Ishikawa (cell line): ENCODE results near the gene NUTF2.
A peak's percentile ranks its signal among the peaks of the same experiment; 100 is the strongest.

Source experiments
- CEBPB ChIP-seq: IDR thresholded peaks from 2 replicates; pipeline ENCODE4 v1.6.1; 2012
- CREB1 ChIP-seq: IDR thresholded peaks from 2 replicates; pipeline ENCODE4 v1.6.1; 2012; ENCODE audit warnings: low read depth
- EGR1 ChIP-seq: IDR thresholded peaks from 2 replicates; pipeline ENCODE4 v1.6.1; 2012
- EP300 ChIP-seq: IDR thresholded peaks from 2 replicates; pipeline ENCODE4 v1.6.1; 2012; ENCODE audit warnings: borderline replicate concordance
- FOXM1 ChIP-seq: IDR thresholded peaks from 2 replicates; pipeline ENCODE4 v1.6.1; 2012; ENCODE audit warnings: low read depth, borderline replicate concordance
- NFIC ChIP-seq: IDR thresholded peaks from 2 replicates; pipeline ENCODE4 v1.6.1; 2012
- RAD21 ChIP-seq: IDR thresholded peaks from 2 replicates; pipeline ENCODE4 v1.6.1; 2012; ENCODE audit warnings: low read depth
- REST ChIP-seq: IDR thresholded peaks from 2 replicates; pipeline ENCODE4 v1.6.1; 2012; ENCODE audit warnings: low read depth, mild to moderate bottlenecking
- TAF1 ChIP-seq: IDR thresholded peaks from 2 replicates; pipeline ENCODE4 v1.6.1; 2012; ENCODE audit warnings: low read depth, mild to moderate bottlenecking
- TCF12 ChIP-seq: IDR thresholded peaks from 2 replicates; pipeline ENCODE4 v1.6.1; 2012; ENCODE audit warnings: low read depth
- TEAD4 ChIP-seq: IDR thresholded peaks from 2 replicates; pipeline ENCODE4 v1.6.1; 2012
- USF1 ChIP-seq: IDR thresholded peaks from 2 replicates; pipeline ENCODE4 v1.6.1; 2012
- YY1 ChIP-seq: IDR thresholded peaks from 2 replicates; pipeline ENCODE4 v1.6.1; 2012; ENCODE audit warnings: low read depth
- ZBTB7A ChIP-seq: IDR thresholded peaks from 2 replicates; pipeline ENCODE4 v1.6.1; 2012; ENCODE audit warnings: low read depth
- TF ChIP-seq, protein P1 (sequence below): IDR thresholded peaks from 2 replicates; pipeline ENCODE4 v1.6.1; 2012

Gene NUTF2

DNA sequence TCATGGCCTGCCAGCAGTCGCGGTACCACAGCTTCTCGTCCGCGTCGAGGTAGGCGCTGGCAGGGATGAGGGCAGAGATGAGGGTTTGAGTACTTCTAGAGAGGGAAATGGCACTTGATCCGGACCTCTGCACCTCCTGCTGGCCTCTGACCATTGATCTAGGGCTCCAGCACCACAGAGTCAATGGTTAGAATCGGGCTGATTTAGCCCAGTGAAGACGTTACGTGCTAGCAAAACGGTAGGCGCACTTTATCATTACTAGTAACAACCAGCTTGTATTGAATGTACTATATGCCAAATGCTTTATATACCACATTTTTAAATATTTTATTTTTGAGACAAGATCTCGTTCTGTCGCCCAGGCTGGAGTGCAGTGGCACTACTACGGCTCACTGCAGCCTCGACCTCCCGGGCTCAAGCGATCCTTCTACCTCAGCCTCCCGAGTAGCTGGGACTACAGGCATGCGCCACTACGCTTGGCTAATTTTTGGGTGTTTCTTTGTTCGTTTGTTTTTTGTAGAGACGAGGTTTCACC lies 39.5 kb upstream of the NUTF2 start:
- TF ChIP-seq TAF1 (no peak), CREB1 (no peak), EP300 (no peak)
- TF ChIP-seq, protein P1, sequence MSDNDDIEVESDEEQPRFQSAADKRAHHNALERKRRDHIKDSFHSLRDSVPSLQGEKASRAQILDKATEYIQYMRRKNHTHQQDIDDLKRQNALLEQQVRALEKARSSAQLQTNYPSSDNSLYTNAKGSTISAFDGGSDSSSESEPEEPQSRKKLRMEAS: 0 out of 2 replicates have a peak, but pooled peaks have one; percentile 47

- TF ChIP-seq FOXM1: no peak
These were observed 34.8 kb upstream of the NUTF2 start for GRCh38 chr16:67811899-67812298.

- TF ChIP-seq EGR1 (no peak), TCF12 (no peak), USF1 (no peak), FOXM1 (no peak), CREB1 (no peak), TAF1 (no peak), NFIC (no peak), CEBPB (no peak), EP300 (no peak), ZBTB7A (no peak)
- TF ChIP-seq, protein P1: no peak
These were observed 32.2 kb upstream of the NUTF2 start for GRCh38 chr16:67814567-67814966.

DNA sequence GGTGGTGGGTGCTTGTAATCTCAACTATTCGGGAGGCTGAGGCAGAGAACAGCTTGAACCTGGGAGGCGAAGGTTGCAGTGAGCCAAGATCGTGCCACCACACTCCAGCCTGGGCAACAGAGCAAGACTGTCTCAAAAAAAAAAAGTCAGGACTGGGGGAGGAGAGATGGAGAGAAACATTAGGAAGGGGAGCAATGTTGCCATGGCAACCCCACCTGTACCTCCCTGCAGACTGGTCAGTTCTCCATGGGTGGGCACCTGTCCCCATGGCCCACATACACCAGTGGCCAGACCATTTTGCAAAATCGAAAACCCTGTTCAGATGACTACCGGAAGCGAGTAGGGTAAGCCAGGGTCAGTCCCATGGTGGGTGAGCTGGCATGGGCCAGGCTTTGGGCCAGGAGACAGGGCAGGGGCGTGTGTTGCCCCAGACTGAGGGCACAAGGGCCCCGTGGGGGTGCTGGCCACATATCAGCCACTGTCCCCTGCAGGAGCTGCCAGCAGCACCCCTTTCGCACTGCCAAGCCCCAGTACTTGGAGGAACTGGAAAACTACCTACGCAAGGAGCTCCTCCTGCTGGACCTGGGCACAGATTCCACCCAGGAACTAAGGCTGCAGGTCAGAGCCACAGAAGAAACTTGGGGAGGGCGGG lies 26.0 kb upstream of the NUTF2 start:
- no peak for TF ChIP-seq CEBPB
- TF ChIP-seq TEAD4: no peak
- no peak for TF ChIP-seq NFIC

- TF ChIP-seq FOXM1 (no peak), ZBTB7A (no peak), TCF12 (no peak), NFIC (no peak), EGR1 (no peak), RAD21 (no peak), TEAD4 (no peak), EP300 (no peak)
These were observed 24.2 kb upstream of the NUTF2 start for GRCh38 chr16:67822511-67822910.

DNA sequence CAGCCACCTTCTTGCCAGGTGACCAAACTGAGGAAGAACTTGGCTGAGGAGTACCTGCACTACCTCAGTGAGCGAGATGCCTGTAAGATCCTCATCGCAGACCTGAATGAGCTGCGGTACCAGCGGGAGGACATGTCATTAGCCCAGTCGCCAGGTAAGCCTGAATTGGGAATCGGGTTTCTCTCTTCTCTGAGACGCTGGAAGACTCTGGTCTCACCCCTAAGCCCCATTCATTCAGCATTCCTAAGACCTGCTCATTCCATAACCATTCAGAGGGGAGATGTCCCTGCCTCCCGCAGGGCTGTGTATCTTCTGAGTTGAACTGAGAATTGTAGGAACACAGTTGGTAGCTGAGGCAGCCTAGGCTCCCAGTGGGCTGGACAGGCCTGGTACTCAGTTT lies 21.6 kb upstream of the NUTF2 start:
- no peak for TF ChIP-seq ZBTB7A
- no peak for TF ChIP-seq YY1
- TF ChIP-seq REST: no peak
- no peak for TF ChIP-seq EP300
- no peak for TF ChIP-seq NFIC
- TF ChIP-seq TAF1: no peak
- no peak for TF ChIP-seq FOXM1
- TF ChIP-seq EGR1: no peak
- TF ChIP-seq, protein P1: no peak
- no peak for TF ChIP-seq CEBPB
- no peak for TF ChIP-seq USF1
- no peak for TF ChIP-seq CREB1

DNA sequence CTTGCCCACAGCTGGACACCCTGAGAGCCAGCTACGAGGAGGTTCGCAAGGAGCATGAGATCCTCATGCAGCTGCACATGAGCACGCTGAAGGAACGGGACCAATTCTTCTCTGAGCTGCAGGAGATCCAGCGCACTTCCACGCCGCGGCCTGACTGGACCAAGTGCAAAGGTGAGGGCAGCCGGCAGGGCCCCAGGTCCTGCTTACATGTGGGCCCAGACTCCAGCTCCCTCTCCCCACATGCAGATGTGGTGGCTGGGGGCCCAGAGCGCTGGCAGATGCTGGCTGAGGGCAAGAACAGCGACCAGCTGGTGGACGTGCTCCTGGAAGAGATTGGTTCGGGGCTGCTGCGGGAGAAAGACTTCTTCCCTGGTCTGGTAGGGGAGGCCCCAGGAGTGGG lies 20.8 kb upstream of the NUTF2 start:
- TF ChIP-seq EGR1 (no peak), REST (no peak), TCF12 (no peak), USF1 (no peak), TEAD4 (no peak), TAF1 (no peak), CEBPB (no peak), ZBTB7A (no peak), NFIC (no peak)
